Brain microvascular endothelial cell (primary cell): Measurements from ENCODE around the gene HERC3.

Source experiments
- DNase-seq: peaks from one replicate; pipeline ENCODE4 v3.0.0-alpha.2; 2020
- H3K27ac ChIP-seq: fragments of 250-450 bp; sonication (Bioruptor Pico); 2 replicates; pipeline ENCODE4 v1.5.1; 2020; ENCODE audit warnings: mild to moderate bottlenecking, moderate library complexity
- H3K27me3 ChIP-seq: fragments of 250-450 bp; sonication (Bioruptor Pico); replicated peaks from 2 replicates; pipeline ENCODE4 v1.5.1; 2020; ENCODE audit warnings: mild to moderate bottlenecking
- H3K36me3 ChIP-seq: fragments of 250-450 bp; sonication (Bioruptor Pico); replicated peaks from 2 replicates; pipeline ENCODE4 v1.5.1; 2020; ENCODE audit warnings: mild to moderate bottlenecking
- H3K4me3 ChIP-seq: 2 replicates; pipeline ENCODE4 v1.5.1; 2011; ENCODE audit warnings: low read depth, mild to moderate bottlenecking, control low read depth, low read length, moderate library complexity
- CTCF ChIP-seq: IDR thresholded peaks from 2 replicates; pipeline ENCODE4 v1.5.1; 2011; ENCODE audit warnings: low read depth, mild to moderate bottlenecking, moderate library complexity, low read length, control low read depth, inconsistent platforms; ENCODE audit errors: missing control alignments
- in situ Hi-C: cut with HindIII; loops from 2 replicates; pipeline ENCODE4 v1.10.0; 2017; ENCODE audit warnings: low sequenced_read_pairs, low pct_ligation_motif_present

HERC3 gene

GRCh38 chr4:88610771-88611170 lies 18.5 kb downstream of the HERC3 start:
- no peaks in the 10 kb centered on the region for H3K36me3 ChIP-seq
- in situ Hi-C loops: no loop called here
- no peaks in the 10 kb centered on the region for H3K27me3 ChIP-seq
- H3K27ac ChIP-seq: no peak overlapping the region
- no peak for TF ChIP-seq CTCF
- H3K4me3 ChIP-seq: no peak overlapping the region
- no peak for DNase-seq

- no peak for TF ChIP-seq CTCF
- Histone ChIP-seq H3K4me3 (no peak overlapping the region), H3K27me3 (no peaks in the 10 kb centered on the region), H3K36me3 (no peaks in the 10 kb centered on the region), H3K27ac (no peak overlapping the region)
- DNase-seq: no peak
- in situ Hi-C loops: no loop called here
Observed at GRCh38 chr4:88613417-88613875, 21.2 kb downstream of the HERC3 start.

GRCh38 chr4:88614058-88614457 lies 21.8 kb downstream of the HERC3 start:
- TF ChIP-seq CTCF: no peak
- Histone ChIP-seq H3K27me3 (no peaks in the 10 kb centered on the region), H3K36me3 (no peaks in the 10 kb centered on the region), H3K4me3 (no peak overlapping the region), H3K27ac (no peak overlapping the region)
- no peak for DNase-seq
- in situ Hi-C loops: no loop called here

GRCh38 chr4:88616275-88617150 lies 24.2 kb downstream of the HERC3 start:
- no peak for TF ChIP-seq CTCF
- H3K27me3 ChIP-seq: no peaks in the 10 kb centered on the region
- in situ Hi-C loops: no loop called here
- DNase-seq: peak; percentile 71
- peak overlapping the region; percentile 11 for H3K27ac ChIP-seq
- no peak overlapping the region for H3K4me3 ChIP-seq
- no peaks in the 10 kb centered on the region for H3K36me3 ChIP-seq

- Histone ChIP-seq H3K27me3 (no peaks in the 10 kb centered on the region), H3K27ac (no peak overlapping the region), H3K36me3 (no peaks in the 10 kb centered on the region), H3K4me3 (no peak overlapping the region)
- no peak for DNase-seq
- in situ Hi-C loops: no loop called here
- TF ChIP-seq CTCF: no peak
Observed at GRCh38 chr4:88618782-88619485, 26.7 kb downstream of the HERC3 start.
